HEK293 (cell line): ENCODE results near the gene SLC16A11.

Source experiments
- KLF10 ChIP-seq: fragments of 450-650 bp; IDR thresholded peaks from 2 replicates; pipeline ENCODE4 v1.5.1; 2018; ENCODE audit warnings: missing biosample characterization, mild to moderate bottlenecking, missing genetic modification characterization
- RBAK ChIP-seq: fragments of 450-650 bp; formaldehyde crosslinking; IDR thresholded peaks from 2 replicates; pipeline ENCODE4 v1.5.1; 2016; ENCODE audit warnings: missing biosample characterization, missing genetic modification characterization
- TCF7L2 ChIP-seq: IDR thresholded peaks from 2 replicates; pipeline ENCODE4 v1.6.1; 2011; ENCODE audit warnings: low read depth, mild to moderate bottlenecking, inconsistent platforms, low read length, moderate library complexity, borderline replicate concordance
- YY1 ChIP-seq: fragments of 450-650 bp; formaldehyde crosslinking; IDR thresholded peaks from 2 replicates; pipeline ENCODE4 v1.5.1; 2018; ENCODE audit warnings: missing biosample characterization, missing genetic modification characterization
- ZBTB1 ChIP-seq: fragments of 450-650 bp; formaldehyde crosslinking; IDR thresholded peaks from 2 replicates; pipeline ENCODE4 v1.5.1; 2016; ENCODE audit warnings: missing biosample characterization, missing genetic modification characterization
- ZBTB10 ChIP-seq: fragments of 450-650 bp; formaldehyde crosslinking; IDR thresholded peaks from 2 replicates; pipeline ENCODE4 v1.5.1; 2016; ENCODE audit warnings: missing biosample characterization, missing genetic modification characterization
- ZBTB17 ChIP-seq: fragments of 450-650 bp; formaldehyde crosslinking; IDR thresholded peaks from 2 replicates; pipeline ENCODE4 v1.5.1; 2016; ENCODE audit warnings: missing biosample characterization, missing genetic modification characterization
- ZFHX2 ChIP-seq: fragments of 450-650 bp; formaldehyde crosslinking; conservative IDR thresholded peaks from 2 replicates; pipeline ENCODE4 v1.5.1; 2016; ENCODE audit warnings: missing biosample characterization, missing genetic modification characterization
- ZNF133 ChIP-seq: fragments of 450-650 bp; formaldehyde crosslinking; IDR thresholded peaks from 2 replicates; pipeline ENCODE4 v1.5.1; 2016; ENCODE audit warnings: missing biosample characterization, missing genetic modification characterization
- ZNF140 ChIP-seq: fragments of 450-650 bp; formaldehyde crosslinking; IDR thresholded peaks from 2 replicates; pipeline ENCODE4 v1.5.1; 2016; ENCODE audit warnings: missing biosample characterization, missing genetic modification characterization
- ZNF155 ChIP-seq: fragments of 450-650 bp; formaldehyde crosslinking; IDR thresholded peaks from 2 replicates; pipeline ENCODE4 v1.5.1; 2016; ENCODE audit warnings: missing biosample characterization, missing genetic modification characterization
- ZNF19 ChIP-seq: fragments of 450-650 bp; formaldehyde crosslinking; IDR thresholded peaks from 2 replicates; pipeline ENCODE4; 2016; ENCODE audit warnings: missing biosample characterization, missing genetic modification characterization, low read depth
- ZNF26 ChIP-seq: fragments of 450-650 bp; formaldehyde crosslinking; IDR thresholded peaks from 2 replicates; pipeline ENCODE4 v1.5.1; 2016; ENCODE audit warnings: missing biosample characterization, missing genetic modification characterization
- ZNF274 ChIP-seq, 2 experiments: fragments of 200-500 bp in 1 of 2; fragments of 450-650 bp in 1 of 2; sonication (Bioruptor generic) in 1 of 2; formaldehyde crosslinking in 1 of 2; IDR thresholded peaks; 2 replicates each; pipeline versions ENCODE4 v1.5.1 to v1.6.1; 2014 to 2016; ENCODE audit warnings: borderline replicate concordance in 1 of 2, inconsistent platforms in 1 of 2, low read length in 1 of 2, missing biosample characterization in 1 of 2, missing genetic modification characterization in 1 of 2
- ZNF280C ChIP-seq: fragments of 450-650 bp; formaldehyde crosslinking; IDR thresholded peaks from 2 replicates; pipeline ENCODE4 v1.5.1; 2016; ENCODE audit warnings: missing biosample characterization, missing genetic modification characterization
- ZNF394 ChIP-seq: fragments of 450-650 bp; formaldehyde crosslinking; IDR thresholded peaks from 2 replicates; pipeline ENCODE4 v1.5.1; 2016; ENCODE audit warnings: missing biosample characterization, missing genetic modification characterization, mild to moderate bottlenecking, moderate library complexity, borderline replicate concordance
- ZNF473 ChIP-seq: fragments of 450-650 bp; formaldehyde crosslinking; IDR thresholded peaks from 2 replicates; pipeline ENCODE4 v1.5.1; 2017; ENCODE audit warnings: missing biosample characterization, missing genetic modification characterization
- ZNF549 ChIP-seq: fragments of 450-650 bp; IDR thresholded peaks from 2 replicates; pipeline ENCODE4 v1.5.1; 2018; ENCODE audit warnings: missing biosample characterization, missing genetic modification characterization, mild to moderate bottlenecking, inconsistent platforms, moderate library complexity
- ZNF610 ChIP-seq: fragments of 450-650 bp; formaldehyde crosslinking; IDR thresholded peaks from 2 replicates; pipeline ENCODE4 v1.5.1; 2016; ENCODE audit warnings: missing biosample characterization, missing genetic modification characterization, borderline replicate concordance
- ZNF624 ChIP-seq: fragments of 450-650 bp; formaldehyde crosslinking; IDR thresholded peaks from 2 replicates; pipeline ENCODE4 v1.5.1; 2017; ENCODE audit warnings: missing biosample characterization, missing genetic modification characterization
- ZNF707 ChIP-seq: fragments of 450-650 bp; formaldehyde crosslinking; IDR thresholded peaks from 2 replicates; pipeline ENCODE4 v1.5.1; 2016; ENCODE audit warnings: missing biosample characterization, missing genetic modification characterization
- ZNF830 ChIP-seq: fragments of 450-650 bp; IDR thresholded peaks from 2 replicates; pipeline ENCODE4 v1.5.0; 2018; ENCODE audit warnings: missing biosample characterization, missing genetic modification characterization, low read depth, mild to moderate bottlenecking, moderate library complexity
- ZNF837 ChIP-seq: fragments of 450-650 bp; formaldehyde crosslinking; IDR thresholded peaks from 2 replicates; pipeline ENCODE4 v1.5.1; 2016; ENCODE audit warnings: missing biosample characterization, missing genetic modification characterization
- TF ChIP-seq, protein P1 (sequence below): fragments of 450-650 bp; formaldehyde crosslinking; IDR thresholded peaks from 2 replicates; pipeline ENCODE4 v1.5.1; 2017; ENCODE audit warnings: missing biosample characterization, missing genetic modification characterization
- TF ChIP-seq, protein P2 (sequence below): fragments of 450-650 bp; formaldehyde crosslinking; IDR thresholded peaks from 2 replicates; pipeline ENCODE4 v1.5.1; 2017; ENCODE audit warnings: missing biosample characterization, missing genetic modification characterization
- TF ChIP-seq, protein P3 (sequence below): fragments of 450-650 bp; IDR thresholded peaks from 2 replicates; pipeline ENCODE4 v1.5.1; 2018; ENCODE audit warnings: missing biosample characterization, missing genetic modification characterization
- TF ChIP-seq, protein P4 (sequence below): fragments of 450-650 bp; formaldehyde crosslinking; IDR thresholded peaks from 2 replicates; pipeline ENCODE4 v1.5.1; 2016; ENCODE audit warnings: missing biosample characterization, missing genetic modification characterization

Gene SLC16A11

DNA sequence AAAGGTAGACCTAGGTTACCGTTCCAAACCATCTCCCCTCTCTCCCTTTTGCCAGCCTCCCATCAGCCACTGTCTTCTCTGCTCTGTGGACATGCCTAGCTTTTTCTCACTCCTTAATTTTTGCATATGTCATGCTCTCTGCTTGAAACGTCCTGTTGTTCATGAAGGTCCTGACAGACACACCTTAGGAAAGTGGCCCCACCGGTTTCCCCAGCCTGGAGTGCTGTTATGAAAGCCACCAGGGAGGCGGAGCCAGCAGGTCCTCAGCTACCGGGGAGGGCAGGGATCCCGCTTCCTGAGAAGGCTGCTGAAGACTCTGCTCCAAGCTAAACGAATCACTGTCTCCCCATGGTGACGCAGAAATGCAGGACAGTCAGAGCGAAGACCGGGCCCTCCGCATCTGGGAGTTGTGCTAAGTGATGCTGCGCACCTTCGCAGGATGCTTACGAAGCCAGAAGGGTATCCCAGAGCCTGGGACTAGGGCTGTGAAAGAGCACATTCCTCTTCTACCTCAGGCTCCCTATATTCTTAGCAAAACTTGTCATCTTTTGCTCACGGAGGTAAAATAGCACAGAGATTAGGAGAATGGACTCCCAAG lies 2.3 kb upstream of the SLC16A11 start (continued):
- TF ChIP-seq, protein P1, sequence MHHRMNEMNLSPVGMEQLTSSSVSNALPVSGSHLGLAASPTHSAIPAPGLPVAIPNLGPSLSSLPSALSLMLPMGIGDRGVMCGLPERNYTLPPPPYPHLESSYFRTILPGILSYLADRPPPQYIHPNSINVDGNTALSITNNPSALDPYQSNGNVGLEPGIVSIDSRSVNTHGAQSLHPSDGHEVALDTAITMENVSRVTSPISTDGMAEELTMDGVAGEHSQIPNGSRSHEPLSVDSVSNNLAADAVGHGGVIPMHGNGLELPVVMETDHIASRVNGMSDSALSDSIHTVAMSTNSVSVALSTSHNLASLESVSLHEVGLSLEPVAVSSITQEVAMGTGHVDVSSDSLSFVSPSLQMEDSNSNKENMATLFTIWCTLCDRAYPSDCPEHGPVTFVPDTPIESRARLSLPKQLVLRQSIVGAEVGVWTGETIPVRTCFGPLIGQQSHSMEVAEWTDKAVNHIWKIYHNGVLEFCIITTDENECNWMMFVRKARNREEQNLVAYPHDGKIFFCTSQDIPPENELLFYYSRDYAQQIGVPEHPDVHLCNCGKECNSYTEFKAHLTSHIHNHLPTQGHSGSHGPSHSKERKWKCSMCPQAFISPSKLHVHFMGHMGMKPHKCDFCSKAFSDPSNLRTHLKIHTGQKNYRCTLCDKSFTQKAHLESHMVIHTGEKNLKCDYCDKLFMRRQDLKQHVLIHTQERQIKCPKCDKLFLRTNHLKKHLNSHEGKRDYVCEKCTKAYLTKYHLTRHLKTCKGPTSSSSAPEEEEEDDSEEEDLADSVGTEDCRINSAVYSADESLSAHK, result no peak
- TF ChIP-seq YY1 (tag by site-specific recombination) (no peak), KLF10 (no peak), ZNF837 (tag by site-specific recombination) (peak; percentile 97), ZNF549 (tag by site-specific recombination) (no peak), ZNF280C (tag by site-specific recombination) (no peak), TCF7L2 (no peak), ZBTB1 (tag by site-specific recombination) (no peak), ZNF133 (no peak), ZNF473 (tag by site-specific recombination) (no peak), ZNF610 (no peak), ZFHX2 (no peak), ZNF19 (tag by site-specific recombination) (no peak), ZNF394 (tag by site-specific recombination) (peak; percentile 34; the same call in 1 of the 2 replicates), ZNF140 (tag by site-specific recombination) (no peak), ZNF26 (tag by site-specific recombination) (no peak), ZBTB17 (peak; percentile 88), RBAK (no peak), ZNF830 (tag by site-specific recombination) (no peak), ZNF707 (no peak), ZNF624 (no peak), ZNF274 (IDR thresholded peaks at IDR 0.05; ENCODE audit: low read length) (no peak), ZNF274 (tag by site-specific recombination; IDR thresholded peaks at IDR 0.05; ENCODE audit: borderline replicate concordance) (no peak), ZNF155 (tag by site-specific recombination) (no peak), ZBTB10 (no peak)
- TF ChIP-seq, protein P2, sequence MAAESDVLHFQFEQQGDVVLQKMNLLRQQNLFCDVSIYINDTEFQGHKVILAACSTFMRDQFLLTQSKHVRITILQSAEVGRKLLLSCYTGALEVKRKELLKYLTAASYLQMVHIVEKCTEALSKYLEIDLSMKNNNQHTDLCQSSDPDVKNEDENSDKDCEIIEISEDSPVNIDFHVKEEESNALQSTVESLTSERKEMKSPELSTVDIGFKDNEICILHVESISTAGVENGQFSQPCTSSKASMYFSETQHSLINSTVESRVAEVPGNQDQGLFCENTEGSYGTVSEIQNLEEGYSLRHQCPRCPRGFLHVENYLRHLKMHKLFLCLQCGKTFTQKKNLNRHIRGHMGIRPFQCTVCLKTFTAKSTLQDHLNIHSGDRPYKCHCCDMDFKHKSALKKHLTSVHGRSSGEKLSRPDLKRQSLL (tag by site-specific recombination), result no peak; the same call in 1 of the 2 replicates
- TF ChIP-seq, protein P3, sequence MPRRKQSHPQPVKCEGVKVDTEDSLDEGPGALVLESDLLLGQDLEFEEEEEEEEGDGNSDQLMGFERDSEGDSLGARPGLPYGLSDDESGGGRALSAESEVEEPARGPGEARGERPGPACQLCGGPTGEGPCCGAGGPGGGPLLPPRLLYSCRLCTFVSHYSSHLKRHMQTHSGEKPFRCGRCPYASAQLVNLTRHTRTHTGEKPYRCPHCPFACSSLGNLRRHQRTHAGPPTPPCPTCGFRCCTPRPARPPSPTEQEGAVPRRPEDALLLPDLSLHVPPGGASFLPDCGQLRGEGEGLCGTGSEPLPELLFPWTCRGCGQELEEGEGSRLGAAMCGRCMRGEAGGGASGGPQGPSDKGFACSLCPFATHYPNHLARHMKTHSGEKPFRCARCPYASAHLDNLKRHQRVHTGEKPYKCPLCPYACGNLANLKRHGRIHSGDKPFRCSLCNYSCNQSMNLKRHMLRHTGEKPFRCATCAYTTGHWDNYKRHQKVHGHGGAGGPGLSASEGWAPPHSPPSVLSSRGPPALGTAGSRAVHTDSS, result no peak
- TF ChIP-seq, protein P4, sequence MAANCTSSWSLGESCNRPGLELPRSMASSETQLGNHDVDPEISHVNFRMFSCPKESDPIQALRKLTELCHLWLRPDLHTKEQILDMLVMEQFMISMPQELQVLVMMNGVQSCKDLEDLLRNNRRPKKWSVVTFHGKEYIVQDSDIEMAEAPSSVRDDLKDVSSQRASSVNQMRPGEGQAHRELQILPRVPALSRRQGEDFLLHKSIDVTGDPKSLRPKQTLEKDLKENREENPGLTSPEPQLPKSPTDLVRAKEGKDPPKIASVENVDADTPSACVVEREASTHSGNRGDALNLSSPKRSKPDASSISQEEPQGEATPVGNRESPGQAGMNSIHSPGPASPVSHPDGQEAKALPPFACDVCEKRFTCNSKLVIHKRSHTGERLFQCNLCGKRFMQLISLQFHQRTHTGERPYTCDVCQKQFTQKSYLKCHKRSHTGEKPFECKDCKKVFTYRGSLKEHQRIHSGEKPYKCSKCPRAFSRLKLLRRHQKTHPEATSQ (tag by site-specific recombination), result no peak
